ENCODE measurements around the gene CRTAP. TPM values are rescaled to one million over a fixed set of nuclear protein-coding genes. Genes with fewer than 3 reads are reported as not detected.

CRTAP gene
- total RNA-seq, 4 donors from 2014 or later: 180 to 394 (median 315) TPM

- DNase-seq (ENCODE audit: low spot score in 2 of 2): no peak
- WGBS, 2 donors: 43 to 51% methylated on average over 1 of the region's 1 CpG
- no peak overlapping the region for H3K27ac ChIP-seq
- H3K36me3 ChIP-seq: no peaks in the 10 kb centered on the region
- H3K27me3 ChIP-seq: no peaks in the 10 kb centered on the region
- H3K9me3 ChIP-seq: no peaks in the 10 kb centered on the region
- TF ChIP-seq EP300 (IDR thresholded peaks at IDR 0.05) (no peak), POLR2A (IDR thresholded peaks at IDR 0.05) (no peak), CTCF (IDR thresholded peaks at IDR 0.05) (no peak)
- no peaks in the 10 kb centered on the region for H3K4me1 ChIP-seq
- H3K4me3 ChIP-seq: no peak overlapping the region
These were observed 80.5 kb downstream of the CRTAP start for GRCh38 chr3:33194303-33194702.

- Histone ChIP-seq H3K27ac (no peak overlapping the region), H3K4me1 (no peaks in the 10 kb centered on the region), H3K9me3 (no peaks in the 10 kb centered on the region), H3K27me3 (no peaks in the 10 kb centered on the region), H3K36me3 (no peaks in the 10 kb centered on the region), H3K4me3 (no peak overlapping the region)
- 64 to 72% methylated on average over 3 of the region's 3 CpGs for WGBS, 2 donors
- no peak for DNase-seq (ENCODE audit: low spot score in 2 of 2)
- TF ChIP-seq EP300 (IDR thresholded peaks at IDR 0.05) (no peak), POLR2A (IDR thresholded peaks at IDR 0.05) (no peak), CTCF (IDR thresholded peaks at IDR 0.05) (no peak)
These were observed 82.7 kb downstream of the CRTAP start for GRCh38 chr3:33196538-33196937.

Small RNA genes lying within 50 kb of the gene (small RNA-seq; reads per million reads assigned to genes)
- gene AC123900.1 (not detected), gene RN7SL296P (not detected), gene SUMO2P10 (not detected)

Other genes starting within 250 kb of the CRTAP start
- under 1 TPM in 2 of 4 donors, not detected in 2; 0.21 to 0.30 TPM for gene CCR4, start 162.4 kb upstream of the CRTAP start, total RNA-seq
- gene GLB1, start 16.9 kb upstream of the CRTAP start, total RNA-seq: 10 to 100 TPM; 26.0 to 79.2 (median 56.5) TPM
- 1 to 10 TPM; 6.3 to 6.9 (median 6.6) TPM for gene TMPPE, start 16.9 kb upstream of the CRTAP start, total RNA-seq
- gene SUSD5, start 104.8 kb downstream of the CRTAP start, total RNA-seq: 10 to 100 TPM in 1 of 4 donors, 1 to 10 TPM in 2, under 1 TPM in 1; 0.90 to 12.6 (median 4.3) TPM
- gene FBXL2, start 163.4 kb downstream of the CRTAP start, total RNA-seq: 10 to 100 TPM; 14.7 to 21.2 (median 17.2) TPM

Data from tibial nerve (tissue), 4 donors.